IMR-90 (cell line): ENCODE results near the gene COL12A1. TPM values are rescaled to one million over a fixed set of nuclear protein-coding genes. Genes with fewer than 3 reads are reported as not detected.

Experiments
- ATAC-seq: fragments of 200-7000 bp; cut with Tn5 transposase; 2 replicates; pipeline ENCODE4 v1.9.1; 2020; ENCODE audit warnings: low read depth, mild to moderate bottlenecking, moderate library complexity
- BruUV-seq: library from RNA; stranded (reverse); fragments of 400-500 nt; replicated peaks from 2 replicates; lab custom pipeline; 2021; lab: Mats Ljungman, UMichigan
- CTCF ChIA-PET: fragments of 300-600 bp; formaldehyde crosslinking; extraction: SDS; loops from one replicate; lab custom pipeline; 2021; ENCODE audit warnings: antibody characterized with exemption; lab: Yijun Ruan, JAX
- POLR2A ChIA-PET: fragments of 300-600 bp; sonication (Branson Sonifier 250); formaldehyde crosslinking; loops from one replicate; lab custom pipeline; 2022; ENCODE audit warnings: antibody characterized with exemption; ENCODE audit not compliant: unreplicated experiment; lab: Charles Lee
- DNase-seq: peaks from one replicate; pipeline ENCODE4 v3.0.0; 2013
- H2AFZ ChIP-seq: replicated peaks from 2 replicates; pipeline ENCODE3; 2013; ENCODE audit warnings: low read length, mild to moderate bottlenecking; ENCODE audit not compliant: poor library complexity
- H2AK5ac ChIP-seq: 2 replicates; pipeline ENCODE4 v1.6.1; 2013; ENCODE audit warnings: low read depth, low read length, inconsistent platforms
- H2AK9ac ChIP-seq: replicated peaks from 2 replicates; pipeline ENCODE3; 2013; ENCODE audit warnings: mild to moderate bottlenecking, low read depth, low read length, moderate library complexity; ENCODE audit not compliant: poor library complexity
- H2BK120ac ChIP-seq: 2 replicates; pipeline ENCODE4 v1.6.1; 2013; ENCODE audit warnings: low read depth, low read length, inconsistent platforms
- H2BK15ac ChIP-seq: 3 replicates; pipeline ENCODE4 v1.6.1; 2013; ENCODE audit warnings: low read depth, low read length, inconsistent platforms
- H2BK20ac ChIP-seq: 2 replicates; pipeline ENCODE4 v1.6.1; 2013; ENCODE audit warnings: low read depth, mild to moderate bottlenecking, inconsistent platforms, low read length, moderate library complexity
- H2BK5ac ChIP-seq: 2 replicates; pipeline ENCODE4 v1.6.1; 2013; ENCODE audit warnings: mild to moderate bottlenecking, low read depth, low read length, inconsistent platforms; ENCODE audit not compliant: poor library complexity, severe bottlenecking
- H3K14ac ChIP-seq: replicated peaks from 2 replicates; pipeline ENCODE4 v1.6.1; 2013; ENCODE audit warnings: low read depth, low read length, inconsistent platforms
- H3K18ac ChIP-seq: 2 replicates; pipeline ENCODE4 v1.6.1; 2013; ENCODE audit warnings: low read depth, low read length, control low read depth
- H3K23ac ChIP-seq: 2 replicates; pipeline ENCODE4 v1.6.1; 2013; ENCODE audit warnings: low read depth, low read length, inconsistent platforms
- H3K27ac ChIP-seq: 2 replicates; pipeline ENCODE4 v1.5.1; 2013; ENCODE audit warnings: mild to moderate bottlenecking, control low read depth, low read length; ENCODE audit not compliant: insufficient read depth
- H3K27me3 ChIP-seq: 2 replicates; pipeline ENCODE4 v1.6.1; 2013; ENCODE audit warnings: low read length; ENCODE audit not compliant: control insufficient read depth, insufficient read depth
- H3K36me3 ChIP-seq: 2 replicates; pipeline ENCODE4 v1.6.1; 2013; ENCODE audit warnings: low read length, mixed read lengths; ENCODE audit not compliant: control insufficient read depth, insufficient read depth
- H3K4ac ChIP-seq: 2 replicates; pipeline ENCODE4 v1.6.1; 2013; ENCODE audit warnings: low read depth, low read length, inconsistent platforms
- H3K4me1 ChIP-seq: 2 replicates; pipeline ENCODE4 v1.6.1; 2013; ENCODE audit warnings: low read length, mixed read lengths; ENCODE audit not compliant: control insufficient read depth, insufficient read depth
- H3K4me2 ChIP-seq: 2 replicates; pipeline ENCODE4 v1.6.1; 2013; ENCODE audit warnings: low read depth, mild to moderate bottlenecking, control low read depth, low read length, moderate library complexity
- H3K4me3 ChIP-seq: 2 replicates; pipeline ENCODE4 v1.5.1; 2013; ENCODE audit warnings: low read depth, mild to moderate bottlenecking, control low read depth, low read length, moderate library complexity; ENCODE audit not compliant: insufficient read depth
- H3K56ac ChIP-seq: 2 replicates; pipeline ENCODE4 v1.6.1; 2013; ENCODE audit warnings: low read length, inconsistent platforms; ENCODE audit not compliant: insufficient read depth; ENCODE audit errors: extremely low read depth
- H3K79me1 ChIP-seq, 2 experiments: 2 replicates each; pipeline ENCODE4 v1.6.1; 2013; ENCODE audit warnings: low read length in 2 of 2, inconsistent platforms in 1 of 2, low read depth in 1 of 2
- H3K9ac ChIP-seq: 2 replicates; pipeline ENCODE4 v1.6.1; 2013; ENCODE audit warnings: low read depth, low read length, control low read depth
- H3K9me1 ChIP-seq: 2 replicates; pipeline ENCODE4 v1.6.1; 2013; ENCODE audit warnings: low read length, inconsistent platforms; ENCODE audit not compliant: insufficient read depth
- H3K9me3 ChIP-seq: 2 replicates; pipeline ENCODE4 v1.6.1; 2013; ENCODE audit warnings: low read length; ENCODE audit not compliant: control insufficient read depth, insufficient read depth
- H4K20me1 ChIP-seq: 2 replicates; pipeline ENCODE4 v1.6.1; 2013; ENCODE audit warnings: low read length, inconsistent platforms; ENCODE audit not compliant: insufficient read depth
- H4K5ac ChIP-seq: 2 replicates; pipeline ENCODE4 v1.6.1; 2013; ENCODE audit warnings: mild to moderate bottlenecking, low read depth, low read length, control low read depth
- H4K8ac ChIP-seq, 2 experiments: 2 replicates each; pipeline ENCODE4 v1.6.1; 2013; ENCODE audit warnings: low read depth in 2 of 2, low read length in 2 of 2, control low read depth in 1 of 2, inconsistent platforms in 1 of 2
- H4K91ac ChIP-seq: 2 replicates; pipeline ENCODE4 v1.6.1; 2013; ENCODE audit warnings: low read depth, low read length, inconsistent platforms; ENCODE audit not compliant: insufficient read depth
- BHLHE40 ChIP-seq: fragments of 150-350 bp; IDR thresholded peaks from 2 replicates; pipeline ENCODE4 v1.6.1; 2016; ENCODE audit warnings: mild to moderate bottlenecking, low read depth, low read length
- CEBPB ChIP-seq: IDR thresholded peaks from 2 replicates; pipeline ENCODE4 v1.6.1; 2012; ENCODE audit warnings: low read depth, low read length, improper control_type of control experiment
- CTCF ChIP-seq: conservative IDR thresholded peaks from 2 replicates; pipeline ENCODE4 v1.5.1; 2012; ENCODE audit warnings: mild to moderate bottlenecking, low read depth, low read length, improper control_type of control experiment
- ELK1 ChIP-seq: fragments of 150-350 bp; IDR thresholded peaks from 2 replicates; pipeline ENCODE4 v1.6.1; 2016; ENCODE audit warnings: low read depth, mild to moderate bottlenecking, low read length, moderate library complexity, borderline replicate concordance
- MAFK ChIP-seq: IDR thresholded peaks from 2 replicates; pipeline ENCODE4 v1.6.1; 2012; ENCODE audit warnings: low read depth, low read length, improper control_type of control experiment
- MXI1 ChIP-seq: IDR thresholded peaks from 2 replicates; pipeline ENCODE4 v1.6.1; 2012; ENCODE audit warnings: low read depth, mild to moderate bottlenecking, low read length, moderate library complexity, borderline replicate concordance
- NFE2L2 ChIP-seq: fragments of 150-350 bp; IDR thresholded peaks from 2 replicates; pipeline ENCODE4 v1.6.1; 2016; ENCODE audit warnings: low read depth, mild to moderate bottlenecking, low read length
- POLR2A ChIP-seq: IDR thresholded peaks from 2 replicates; pipeline ENCODE4 v1.6.1; 2012; ENCODE audit warnings: mild to moderate bottlenecking, low read depth, low read length
- RAD21 ChIP-seq: IDR thresholded peaks from 2 replicates; pipeline ENCODE4 v1.6.1; 2012; ENCODE audit warnings: low read length, improper control_type of control experiment
- RCOR1 ChIP-seq: IDR thresholded peaks from 2 replicates; pipeline ENCODE4 v1.6.1; 2012; ENCODE audit warnings: mild to moderate bottlenecking, low read length, improper control_type of control experiment; ENCODE audit not compliant: insufficient replicate concordance
- SMC3 ChIP-seq: fragments of 150-350 bp; IDR thresholded peaks from 2 replicates; pipeline ENCODE4 v1.6.1; 2016; ENCODE audit warnings: low read depth, mild to moderate bottlenecking, antibody characterized with exemption, low read length, moderate library complexity
- USF2 ChIP-seq: fragments of 150-350 bp; IDR thresholded peaks from 2 replicates; pipeline ENCODE4 v1.6.1; 2017; ENCODE audit warnings: mild to moderate bottlenecking, antibody characterized with exemption, low read length, low read depth
- WGBS, 2 experiments: methylation state at CpG; one replicate each; pipeline versions ENCODE4 v1.1.5 to v1.1.7; 2013; ENCODE audit warnings: missing lambda C conversion rate in 2 of 2; ENCODE audit not compliant: insufficient read length in 1 of 2; ENCODE audit errors: extremely low coverage in 2 of 2; 5-methylcytosine and 5-hydroxymethylcytosine counted together
- dilution Hi-C: fragments of 300-500 bp; cut with HindIII; formaldehyde crosslinking; loops from one replicate; pipeline ENCODE4 v1.14.3; 2018; ENCODE audit warnings: low sequenced_read_pairs; ENCODE audit not compliant: unreplicated experiment
- in situ Hi-C: fragments of 300-500 bp; cut with MboI; formaldehyde crosslinking; loops from 3 replicates; pipeline ENCODE4 v1.14.3; 2019; ENCODE audit warnings: low sequenced_read_pairs, inconsistent platforms, mixed read lengths
- intact Hi-C: fragments of 100-400 bp; cut with micrococcal nuclease; formaldehyde crosslinking; loops from 2 replicates; pipeline ENCODE4 v1.10.0; 2022
- polyA plus RNA-seq, 3 experiments: library from polyadenylated mRNA; depleted of rRNA; stranded (reverse); fragments of >200 nt; gene quantifications; 2 replicates each; pipeline ENCODE4 v1.2.3, GENCODE V29; 2012; ENCODE audit warnings: low replicate concordance in 1 of 3
- total RNA-seq: library from RNA; depleted of rRNA; stranded (reverse); fragments of >200 nt; gene quantifications from 2 replicates; pipeline ENCODE4 v1.2.3, GENCODE V29; 2012

COL12A1 gene
- total and polyA plus RNA-seq, 2 of the 4 experiments (the other 2 are of a cell fraction) = 350 to 452 TPM

GRCh38 chr6:75079589-75079988 is 126.3 kb downstream of the COL12A1 start:
- no peak overlapping the region for H2BK120ac ChIP-seq
- H4K8ac ChIP-seq = no peak overlapping the region
- no peaks in the 10 kb centered on the region for H3K27me3 ChIP-seq
- H2AK9ac ChIP-seq = no peak overlapping the region
- WGBS, 2 experiments = 100% methylated on average over 1 of the region's 2 CpGs; no CpG with 5 or more reads in 1 of the 2 experiments
- intact Hi-C loops (no loop called here), in situ Hi-C loops (no loop called here), dilution Hi-C loops (no loop called here)
- no peak overlapping the region for H3K4ac ChIP-seq
- no peak overlapping the region for H2BK20ac ChIP-seq
- peaks cover 7% of the 10 kb centered on the region for H3K36me3 ChIP-seq
- no peak overlapping the region for H4K5ac ChIP-seq
- H3K56ac ChIP-seq = no peak overlapping the region
- H3K23ac ChIP-seq = no peak overlapping the region
- H3K14ac ChIP-seq = 0 out of 2 replicates have a peak overlapping the region, but pooled peaks have one; percentile 27
- no peaks in the 10 kb centered on the region for H4K20me1 ChIP-seq
- no peak overlapping the region for H2BK15ac ChIP-seq
- no peak overlapping the region for H4K91ac ChIP-seq
- H2AK5ac ChIP-seq = no peak overlapping the region
- H3K4me2 ChIP-seq = no peak overlapping the region
- H3K9me1 ChIP-seq = 0 out of 2 replicates have a peak, but pooled peaks cover 3% of the 10 kb centered on the region
- DNase-seq (peak; percentile 25), ATAC-seq (no peak)
- POLR2A ChIA-PET = no interaction called here
- H3K27ac ChIP-seq = no peak overlapping the region
- CTCF ChIA-PET = interaction anchor here (0.5 kb wide), 1 partner anchor 1337 kb away, joined by 3 read pairs; no protein-coding TSS in a partner anchor
- H3K18ac ChIP-seq = no peak overlapping the region
- H3K9me3 ChIP-seq = no peaks in the 10 kb centered on the region
- peaks cover 0 to 9% of the 10 kb centered on the region in 2 experiments; a peak in 1 of 4 replicates for H3K79me1 ChIP-seq
- H2AFZ ChIP-seq = no peak overlapping the region
- no peak overlapping the region for H3K9ac ChIP-seq
- no peak overlapping the region for H2BK5ac ChIP-seq
- no TSS peak for BruUV-seq
- TF ChIP-seq ELK1 (no peak), MAFK (no peak), POLR2A (no peak), CEBPB (no peak), RCOR1 (no peak), BHLHE40 (no peak), CTCF (no peak), RAD21 (no peak), NFE2L2 (no peak), SMC3 (no peak), MXI1 (no peak), USF2 (no peak)
- peaks cover 2% of the 10 kb centered on the region; the same call in 1 of the 2 replicates for H3K4me1 ChIP-seq
- no peak overlapping the region for H3K4me3 ChIP-seq
